Osteocyte (in vitro differentiated cells): ENCODE measurements around the gene C10orf105. TPM values are rescaled to one million over a fixed set of nuclear protein-coding genes. Genes with fewer than 3 reads are reported as not detected.

ENCODE experiments used
- DNase-seq: peaks from one replicate; pipeline ENCODE4 v3.0.0; 2021; ENCODE audit warnings: mixed read lengths; ENCODE audit not compliant: unreplicated experiment; ENCODE audit errors: extremely low spot score
- H3K27ac Mint-ChIP-seq: one replicate; pipeline ENCODE4 v1.8.0; 2021; ENCODE audit warnings: mild to moderate bottlenecking, mixed read lengths; ENCODE audit not compliant: unreplicated experiment
- H3K27me3 Mint-ChIP-seq: one replicate; pipeline ENCODE4 v1.8.0; 2021; ENCODE audit warnings: mixed read lengths; ENCODE audit not compliant: unreplicated experiment
- H3K36me3 Mint-ChIP-seq: one replicate; pipeline ENCODE4 v1.8.0; 2021; ENCODE audit warnings: mixed read lengths; ENCODE audit not compliant: unreplicated experiment
- H3K4me1 Mint-ChIP-seq: one replicate; pipeline ENCODE4 v1.8.0; 2021; ENCODE audit warnings: mixed read lengths; ENCODE audit not compliant: unreplicated experiment
- H3K4me3 Mint-ChIP-seq: one replicate; pipeline ENCODE4 v1.8.0; 2021; ENCODE audit warnings: mild to moderate bottlenecking, moderate library complexity, mixed read lengths; ENCODE audit not compliant: unreplicated experiment
- H3K9me3 Mint-ChIP-seq: one replicate; pipeline ENCODE4 v1.8.0; 2021; ENCODE audit warnings: mixed read lengths; ENCODE audit not compliant: unreplicated experiment
- CTCF ChIP-seq: fragments of 200-600 bp; sonication (generic); IDR thresholded peaks from 2 replicates; pipeline ENCODE4 v1.5.0; 2021; ENCODE audit warnings: antibody characterized with exemption, mild to moderate bottlenecking, moderate library complexity
- total RNA-seq: library from RNA; stranded (reverse); gene quantifications from 2 replicates; pipeline ENCODE4 v1.2.1, GENCODE V29; 2021

The C10orf105 gene
- total RNA-seq, 1 donor from 2014 or later = not detected

- Mint-ChIP-seq H3K36me3 (no peaks in the 10 kb centered on the region), H3K4me3 (no peak overlapping the region), H3K27me3 (peaks cover 39% of the 10 kb centered on the region), H3K9me3 (no peaks in the 10 kb centered on the region), H3K27ac (no peak overlapping the region), H3K4me1 (no peaks in the 10 kb centered on the region)
- no peak for DNase-seq
- no peak for TF ChIP-seq CTCF
These were observed 41.3 kb downstream of the C10orf105 start for GRCh38 chr10:71678057-71678805.

- Mint-ChIP-seq H3K4me3 (no peak overlapping the region), H3K27ac (no peak overlapping the region), H3K4me1 (no peaks in the 10 kb centered on the region), H3K36me3 (no peaks in the 10 kb centered on the region), H3K27me3 (peaks cover 37% of the 10 kb centered on the region), H3K9me3 (no peaks in the 10 kb centered on the region)
- no peak for DNase-seq
- TF ChIP-seq CTCF = no peak
These were observed 42.3 kb downstream of the C10orf105 start for GRCh38 chr10:71677261-71677660.

DNA sequence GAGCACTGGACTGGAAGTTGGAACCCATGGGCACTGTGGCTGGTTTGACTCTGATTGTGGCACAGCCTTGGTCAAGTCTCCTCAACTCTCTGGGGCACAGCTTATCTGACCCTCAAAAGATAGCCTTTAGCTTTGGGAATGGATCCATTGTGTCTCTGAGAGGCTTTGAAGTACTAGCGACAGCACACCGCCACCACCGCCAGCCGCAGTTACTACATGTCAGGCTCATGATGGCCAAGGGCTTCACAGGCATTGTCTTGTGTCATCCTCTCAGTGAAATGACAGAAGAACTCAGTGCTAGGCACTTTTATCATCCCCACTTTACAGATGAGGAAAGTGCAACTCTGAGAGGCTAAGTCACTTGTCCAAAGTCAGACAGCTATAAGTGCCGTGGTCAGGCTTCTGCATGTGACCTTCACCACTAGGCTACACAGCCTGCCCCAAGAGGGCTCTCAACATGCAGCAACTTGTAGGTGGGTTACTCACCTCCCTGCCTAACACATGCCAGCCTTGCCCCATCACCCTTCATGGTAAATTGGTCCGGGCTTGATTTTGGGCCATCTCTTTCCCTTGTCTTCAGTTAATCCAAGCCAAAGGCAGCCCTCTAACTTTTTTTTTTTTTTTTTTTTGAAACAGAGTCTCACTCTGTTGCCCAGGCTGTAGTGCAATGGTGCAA is 44.1 kb downstream of the C10orf105 start:
- DNase-seq = no peak
- no peaks in the 10 kb centered on the region for H3K4me1 Mint-ChIP-seq

GRCh38 chr10:71671994-71672946 is 47.3 kb downstream of the C10orf105 start:
- Mint-ChIP-seq H3K36me3 (no peaks in the 10 kb centered on the region), H3K4me1 (no peaks in the 10 kb centered on the region), H3K27me3 (peaks cover 19% of the 10 kb centered on the region), H3K9me3 (no peaks in the 10 kb centered on the region), H3K4me3 (no peak overlapping the region), H3K27ac (no peak overlapping the region)
- DNase-seq = no peak
- TF ChIP-seq CTCF = no peak

More for the DNA sequence above, 44.1 kb downstream of the C10orf105 start:
- no peaks in the 10 kb centered on the region for H3K9me3 Mint-ChIP-seq
- peaks cover 25% of the 10 kb centered on the region for H3K27me3 Mint-ChIP-seq
- no peak overlapping the region for H3K27ac Mint-ChIP-seq
- no peak for TF ChIP-seq CTCF
- no peak overlapping the region for H3K4me3 Mint-ChIP-seq
- H3K36me3 Mint-ChIP-seq = no peaks in the 10 kb centered on the region
